ENCODE data around the gene GSTO2. TPM values are rescaled to one million over a fixed set of nuclear protein-coding genes. Genes with fewer than 3 reads are reported as not detected.
A peak's percentile ranks its signal among the peaks of the same experiment; 100 is the strongest.

GSTO2 gene
- total and polyA plus RNA-seq, 2 of the 13 experiments (the other 11 are each of a cell fraction or from before 2014, with no cell fraction given): 2.1 to 7.9 TPM

GRCh38 chr10:104232613-104233102 is 36.3 kb upstream of the GSTO2 start (continued):
- TF ChIP-seq, protein P1, sequence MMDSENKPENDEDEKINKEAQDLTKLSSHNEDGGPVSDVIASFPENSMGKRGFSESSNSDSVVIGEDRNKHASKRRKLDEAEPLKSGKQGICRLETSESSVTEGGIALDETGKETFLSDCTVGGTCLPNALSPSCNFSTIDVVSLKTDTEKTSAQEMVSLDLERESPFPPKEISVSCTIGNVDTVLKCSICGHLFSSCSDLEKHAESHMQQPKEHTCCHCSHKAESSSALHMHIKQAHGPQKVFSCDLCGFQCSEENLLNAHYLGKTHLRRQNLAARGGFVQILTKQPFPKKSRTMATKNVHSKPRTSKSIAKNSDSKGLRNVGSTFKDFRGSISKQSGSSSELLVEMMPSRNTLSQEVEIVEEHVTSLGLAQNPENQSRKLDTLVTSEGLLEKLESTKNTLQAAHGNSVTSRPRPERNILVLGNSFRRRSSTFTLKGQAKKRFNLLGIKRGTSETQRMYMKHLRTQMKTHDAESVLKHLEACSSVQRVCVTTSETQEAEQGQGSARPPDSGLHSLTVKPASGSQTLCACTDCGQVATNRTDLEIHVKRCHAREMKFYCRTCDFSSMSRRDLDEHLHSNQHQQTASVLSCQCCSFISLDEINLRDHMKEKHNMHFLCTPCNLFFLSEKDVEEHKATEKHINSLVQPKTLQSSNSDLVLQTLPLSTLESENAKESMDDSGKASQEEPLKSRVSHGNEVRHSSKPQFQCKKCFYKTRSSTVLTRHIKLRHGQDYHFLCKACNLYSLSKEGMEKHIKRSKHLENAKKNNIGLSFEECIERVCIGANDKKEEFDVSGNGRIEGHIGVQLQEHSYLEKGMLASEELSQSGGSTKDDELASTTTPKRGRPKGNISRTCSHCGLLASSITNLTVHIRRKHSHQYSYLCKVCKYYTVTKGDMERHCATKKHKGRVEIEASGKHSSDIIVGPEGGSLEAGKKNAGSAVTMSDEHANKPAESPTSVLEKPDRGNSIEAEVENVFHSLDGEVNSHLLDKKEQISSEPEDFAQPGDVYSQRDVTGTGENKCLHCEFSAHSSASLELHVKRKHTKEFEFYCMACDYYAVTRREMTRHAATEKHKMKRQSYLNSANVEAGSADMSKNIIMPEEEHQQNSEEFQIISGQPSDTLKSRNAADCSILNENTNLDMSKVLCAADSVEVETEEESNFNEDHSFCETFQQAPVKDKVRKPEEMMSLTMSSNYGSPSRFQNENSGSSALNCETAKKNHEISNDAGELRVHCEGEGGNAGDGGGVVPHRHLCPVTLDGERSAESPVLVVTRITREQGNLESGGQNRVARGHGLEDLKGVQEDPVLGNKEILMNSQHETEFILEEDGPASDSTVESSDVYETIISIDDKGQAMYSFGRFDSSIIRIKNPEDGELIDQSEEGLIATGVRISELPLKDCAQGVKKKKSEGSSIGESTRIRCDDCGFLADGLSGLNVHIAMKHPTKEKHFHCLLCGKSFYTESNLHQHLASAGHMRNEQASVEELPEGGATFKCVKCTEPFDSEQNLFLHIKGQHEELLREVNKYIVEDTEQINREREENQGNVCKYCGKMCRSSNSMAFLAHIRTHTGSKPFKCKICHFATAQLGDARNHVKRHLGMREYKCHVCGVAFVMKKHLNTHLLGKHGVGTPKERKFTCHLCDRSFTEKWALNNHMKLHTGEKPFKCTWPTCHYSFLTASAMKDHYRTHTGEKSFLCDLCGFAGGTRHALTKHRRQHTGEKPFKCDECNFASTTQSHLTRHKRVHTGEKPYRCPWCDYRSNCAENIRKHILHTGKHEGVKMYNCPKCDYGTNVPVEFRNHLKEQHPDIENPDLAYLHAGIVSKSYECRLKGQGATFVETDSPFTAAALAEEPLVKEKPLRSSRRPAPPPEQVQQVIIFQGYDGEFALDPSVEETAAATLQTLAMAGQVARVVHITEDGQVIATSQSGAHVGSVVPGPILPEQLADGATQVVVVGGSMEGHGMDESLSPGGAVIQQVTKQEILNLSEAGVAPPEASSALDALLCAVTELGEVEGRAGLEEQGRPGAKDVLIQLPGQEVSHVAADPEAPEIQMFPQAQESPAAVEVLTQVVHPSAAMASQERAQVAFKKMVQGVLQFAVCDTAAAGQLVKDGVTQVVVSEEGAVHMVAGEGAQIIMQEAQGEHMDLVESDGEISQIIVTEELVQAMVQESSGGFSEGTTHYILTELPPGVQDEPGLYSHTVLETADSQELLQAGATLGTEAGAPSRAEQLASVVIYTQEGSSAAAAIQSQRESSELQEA (CRISPR knock-in tag; IDR thresholded peaks at IDR 0.05; ENCODE audit: not compliant biosample characterization): no peak
- TF ChIP-seq E2F2 (CRISPR knock-in tag; IDR thresholded peaks at IDR 0.05; ENCODE audit: borderline replicate concordance): no peak
- peak; percentile 36 for TF ChIP-seq ZEB1 (IDR thresholded peaks at IDR 0.05; ENCODE audit: insufficient replicate concordance, low read depth)
- no peak for TF ChIP-seq SNRNP70 (IDR thresholded peaks at IDR 0.05; ENCODE audit: low read depth, low read length)
- no peak for TF ChIP-seq ZNF256 (CRISPR knock-in tag; conservative IDR thresholded peaks at IDR 0.05)
- TF ChIP-seq ZNF552 (CRISPR knock-in tag; IDR thresholded peaks at IDR 0.05; ENCODE audit: borderline replicate concordance): no peak
- TF ChIP-seq, protein P2, sequence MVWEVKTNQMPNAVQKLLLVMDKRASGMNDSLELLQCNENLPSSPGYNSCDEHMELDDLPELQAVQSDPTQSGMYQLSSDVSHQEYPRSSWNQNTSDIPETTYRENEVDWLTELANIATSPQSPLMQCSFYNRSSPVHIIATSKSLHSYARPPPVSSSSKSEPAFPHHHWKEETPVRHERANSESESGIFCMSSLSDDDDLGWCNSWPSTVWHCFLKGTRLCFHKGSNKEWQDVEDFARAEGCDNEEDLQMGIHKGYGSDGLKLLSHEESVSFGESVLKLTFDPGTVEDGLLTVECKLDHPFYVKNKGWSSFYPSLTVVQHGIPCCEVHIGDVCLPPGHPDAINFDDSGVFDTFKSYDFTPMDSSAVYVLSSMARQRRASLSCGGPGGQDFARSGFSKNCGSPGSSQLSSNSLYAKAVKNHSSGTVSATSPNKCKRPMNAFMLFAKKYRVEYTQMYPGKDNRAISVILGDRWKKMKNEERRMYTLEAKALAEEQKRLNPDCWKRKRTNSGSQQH (CRISPR knock-in tag; IDR thresholded peaks at IDR 0.05; ENCODE audit: low read depth): no peak
- TF ChIP-seq NFATC3 (CRISPR knock-in tag; IDR thresholded peaks at IDR 0.05): no peak
- no peak for TF ChIP-seq ZKSCAN1 (IDR thresholded peaks at IDR 0.05; ENCODE audit: low read length)
- TF ChIP-seq ARNT (IDR thresholded peaks at IDR 0.05): no peak
- TF ChIP-seq HOXA5 (CRISPR knock-in tag; IDR thresholded peaks at IDR 0.05): no peak
- peak; percentile 12; the same call in 1 of the 2 replicates for TF ChIP-seq GATAD2A (CRISPR knock-in tag; IDR thresholded peaks at IDR 0.05)
- TF ChIP-seq MXD3 (CRISPR knock-in tag; IDR thresholded peaks at IDR 0.05): no peak; the same call in 1 of the 2 replicates
- TF ChIP-seq, protein P3, sequence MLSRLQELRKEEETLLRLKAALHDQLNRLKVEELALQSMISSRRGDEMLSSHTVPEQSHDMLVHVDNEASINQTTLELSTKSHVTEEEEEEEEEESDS (CRISPR knock-in tag; IDR thresholded peaks at IDR 0.05; ENCODE audit: borderline replicate concordance): 0 out of 2 replicates have a peak, but pooled peaks have one; percentile 6
- TF ChIP-seq ZNF746 (CRISPR knock-in tag; IDR thresholded peaks at IDR 0.05): 0 out of 2 replicates have a peak, but pooled peaks have one; percentile 5
- TF ChIP-seq REPIN1 (CRISPR knock-in tag; IDR thresholded peaks at IDR 0.05; ENCODE audit: borderline replicate concordance, low read depth): no peak

Data from HepG2 (cell line).